ENCODE results near the gene IFNG-AS1. TPM values are rescaled to one million over a fixed set of nuclear protein-coding genes. Genes with fewer than 3 reads are reported as not detected.

IFNG-AS1 gene
- total and polyA plus RNA-seq, 11 donors: 0.32 to 0.70 (median 0.60) TPM; not detected in 4

GRCh38 chr12:68037616-68038255 is 48.5 kb downstream of the IFNG-AS1 start:
- Histone ChIP-seq H3K27ac (no peak overlapping the region), H3K9me3 (no peaks in the 10 kb centered on the region), H3K4me3 (no peak overlapping the region), H3K27me3 (no peaks in the 10 kb centered on the region), H3K36me3 (no peaks in the 10 kb centered on the region), H3K4me1 (no peaks in the 10 kb centered on the region)
- DNase-seq (no peak), ATAC-seq (no peak)
- intact Hi-C loops (cut with DNase I): loop anchor here in 1 of 10 donors (10.0 kb wide), 1 partner anchor 277 kb away; no protein-coding TSS in a partner anchor
- TF ChIP-seq POLR2A (IDR thresholded peaks at IDR 0.05): no peak
- TF ChIP-seq CTCF (IDR thresholded peaks at IDR 0.05): no peak

- intact Hi-C loops (cut with DNase I): loop anchor here in 1 of 10 donors (10.0 kb wide), 1 partner anchor 276 kb away; no protein-coding TSS in a partner anchor
- no peak for ATAC-seq
- TF ChIP-seq CTCF (IDR thresholded peaks at IDR 0.05) (no peak), POLR2A (IDR thresholded peaks at IDR 0.05) (no peak)
Measured at GRCh38 chr12:68038650-68039049, 49.4 kb downstream of the IFNG-AS1 start.

GRCh38 chr12:68040450-68041075 is 51.3 kb downstream of the IFNG-AS1 start:
- no peak for TF ChIP-seq POLR2A (IDR thresholded peaks at IDR 0.05)
- peak; percentile 77 to 89 (median 84) for TF ChIP-seq CTCF (IDR thresholded peaks at IDR 0.05)

More at GRCh38 chr12:68038650-68039049, 49.4 kb downstream of the IFNG-AS1 start:
- DNase-seq: no peak
- Histone ChIP-seq H3K27me3 (no peaks in the 10 kb centered on the region), H3K9me3 (no peaks in the 10 kb centered on the region), H3K4me3 (no peak overlapping the region), H3K4me1 (no peaks in the 10 kb centered on the region), H3K36me3 (no peaks in the 10 kb centered on the region), H3K27ac (no peak overlapping the region)
- WGBS, 4 donors: 67 to 72% (median 70%) methylated on average over 3 of the region's 3 CpGs

GRCh38 chr12:68042212-68042699 is 53.0 kb downstream of the IFNG-AS1 start:
- TF ChIP-seq CTCF (IDR thresholded peaks at IDR 0.05) (peak in 1 of 12 donors; percentile 4), POLR2A (IDR thresholded peaks at IDR 0.05) (no peak)
- no peak overlapping the region for H3K27ac ChIP-seq
- H3K4me1 ChIP-seq: no peaks in the 10 kb centered on the region
- H3K36me3 ChIP-seq: no peaks in the 10 kb centered on the region
- no peaks in the 10 kb centered on the region for H3K27me3 ChIP-seq
- no peak overlapping the region for H3K4me3 ChIP-seq
- 29 to 42% (median 32%) methylated on average over 6 of the region's 6 CpGs for WGBS, 4 donors
- ATAC-seq: peak in 3 of 4 donors; percentile 30 to 49 (median 39)
- DNase-seq: no peak
- intact Hi-C loops (cut with DNase I): loop anchor here in 7 of 10 donors (2.0 to 10.0 kb wide), 3 partner anchors 273 to 275 kb away; no protein-coding TSS in a partner anchor
- H3K9me3 ChIP-seq: peaks cover 0 to 8% (median 0%) of the 10 kb centered on the region in 12 donors

More at GRCh38 chr12:68040450-68041075, 51.3 kb downstream of the IFNG-AS1 start:
- H3K4me1 ChIP-seq: no peaks in the 10 kb centered on the region
- intact Hi-C loops (cut with DNase I): loop anchor here in 6 of 10 donors (5.0 to 10.0 kb wide), 2 partner anchors 274 to 277 kb away; no protein-coding TSS in a partner anchor
- H3K27me3 ChIP-seq: no peaks in the 10 kb centered on the region
- 23 to 31% (median 29%) methylated on average over 6 of the region's 6 CpGs for WGBS, 4 donors
- DNase-seq (peak in 4 of 5 donors; percentile 20 to 51 (median 44)), ATAC-seq (peak in 3 of 4 donors; percentile 68 to 91 (median 83))
- H3K27ac ChIP-seq: no peak overlapping the region
- no peak overlapping the region for H3K4me3 ChIP-seq
- peaks cover 0 to 1% (median 0%) of the 10 kb centered on the region in 12 donors for H3K9me3 ChIP-seq
- H3K36me3 ChIP-seq: no peaks in the 10 kb centered on the region

Measured in heart left ventricle (tissue), 16 donors.